Measurements from ENCODE around the gene CSTF1.

CSTF1 gene

GRCh38 chr20:56424931-56425330, 32.5 kb downstream of the CSTF1 start:
- H3K4me3 ChIP-seq (replicated peaks; ENCODE audit: low read depth, low read length), result no peak overlapping the region
- DNase-seq (ENCODE audit: extremely low read depth, low read depth), result no peak
- TF ChIP-seq CTCF (IDR thresholded peaks at IDR 0.05; ENCODE audit: low read depth, low read length, missing control alignments), result no peak

GRCh38 chr20:56426026-56426425, 33.6 kb downstream of the CSTF1 start:
- no peak overlapping the region for H3K4me3 ChIP-seq (replicated peaks; ENCODE audit: low read depth, low read length)
- no peak for DNase-seq (ENCODE audit: extremely low read depth, low read depth)
- TF ChIP-seq CTCF (IDR thresholded peaks at IDR 0.05; ENCODE audit: low read depth, low read length, missing control alignments), result no peak

GRCh38 chr20:56426926-56427325, 34.5 kb downstream of the CSTF1 start:
- no peak for TF ChIP-seq CTCF (IDR thresholded peaks at IDR 0.05; ENCODE audit: low read depth, low read length, missing control alignments)
- H3K4me3 ChIP-seq (replicated peaks; ENCODE audit: low read depth, low read length), result no peak overlapping the region
- no peak for DNase-seq (ENCODE audit: extremely low read depth, low read depth)

- DNase-seq (ENCODE audit: extremely low read depth, low read depth), result no peak
- TF ChIP-seq CTCF (IDR thresholded peaks at IDR 0.05; ENCODE audit: low read depth, low read length, missing control alignments), result no peak
- no peak overlapping the region for H3K4me3 ChIP-seq (replicated peaks; ENCODE audit: low read depth, low read length)
These were observed 35.4 kb downstream of the CSTF1 start for GRCh38 chr20:56427797-56428196.

- no peak for DNase-seq (ENCODE audit: extremely low read depth, low read depth)
- H3K4me3 ChIP-seq (replicated peaks; ENCODE audit: low read depth, low read length), result no peak overlapping the region
- no peak for TF ChIP-seq CTCF (IDR thresholded peaks at IDR 0.05; ENCODE audit: low read depth, low read length, missing control alignments)
These were observed 36.0 kb downstream of the CSTF1 start for GRCh38 chr20:56428410-56428809.

GRCh38 chr20:56428881-56429280, 36.4 kb downstream of the CSTF1 start:
- DNase-seq (ENCODE audit: extremely low read depth, low read depth), result no peak
- H3K4me3 ChIP-seq (replicated peaks; ENCODE audit: low read depth, low read length), result no peak overlapping the region

More at GRCh38 chr20:56428881-56429280, 36.4 kb downstream of the CSTF1 start:
- TF ChIP-seq CTCF (IDR thresholded peaks at IDR 0.05; ENCODE audit: low read depth, low read length, missing control alignments), result no peak

Measured in HFF-Myc (cell line).